ENCODE results near the gene BPIFB3. TPM values are rescaled to one million over a fixed set of nuclear protein-coding genes. Genes with fewer than 3 reads are reported as not detected.
"Not testable (repeated sequence)": the region's sequence is repeated elsewhere in the genome, so short reads cannot be mapped to it uniquely, and the experiment has no call there.

The BPIFB3 gene
- total and polyA plus RNA-seq, 11 donors = not detected

- H3K4me3 ChIP-seq = no peak overlapping the region
- no peak for TF ChIP-seq POLR2A (IDR thresholded peaks at IDR 0.05)
- TF ChIP-seq CTCF (IDR thresholded peaks at IDR 0.05) = no peak
- H3K27ac ChIP-seq = no peak overlapping the region
- intact Hi-C loops (cut with DNase I) = loop anchor here in 3 of 10 donors (5.0 to 10.0 kb wide), 3 partner anchors 202 to 301 kb away; no protein-coding TSS in a partner anchor
- DNase-seq (no peak), ATAC-seq (no peak)
- H3K36me3 ChIP-seq = no peaks in the 10 kb centered on the region
- H3K27me3 ChIP-seq = no peaks in the 10 kb centered on the region
- H3K9me3 ChIP-seq = no peaks in the 10 kb centered on the region
- WGBS, 4 donors = 79 to 88% (median 84%) methylated on average over 1 of the region's 1 CpG
- H3K4me1 ChIP-seq = no peaks in the 10 kb centered on the region
Observed at GRCh38 chr20:33093074-33093473, 39.4 kb downstream of the BPIFB3 start.

- ATAC-seq (no peak), DNase-seq (no peak)
- Histone ChIP-seq H3K27ac (no peak overlapping the region), H3K9me3 (no peaks in the 10 kb centered on the region), H3K27me3 (no peaks in the 10 kb centered on the region), H3K4me1 (no peaks in the 10 kb centered on the region), H3K36me3 (no peaks in the 10 kb centered on the region), H3K4me3 (no peak overlapping the region)
- intact Hi-C loops (cut with DNase I) = loop anchor here in 3 of 10 donors (5.0 to 10.0 kb wide), 3 partner anchors 201 to 301 kb away; no protein-coding TSS in a partner anchor
- 38 to 74% (median 59%) methylated on average over 1 of the region's 1 CpG for WGBS, 4 donors
- TF ChIP-seq POLR2A (IDR thresholded peaks at IDR 0.05) (no peak), CTCF (IDR thresholded peaks at IDR 0.05) (no peak)
Observed at GRCh38 chr20:33093582-33093981, 39.9 kb downstream of the BPIFB3 start.

GRCh38 chr20:33095249-33095648 is 41.5 kb downstream of the BPIFB3 start:
- Histone ChIP-seq H3K4me1 (no peaks in the 10 kb centered on the region), H3K4me3 (no peak overlapping the region), H3K27ac (no peak overlapping the region), H3K27me3 (no peaks in the 10 kb centered on the region), H3K9me3 (no peaks in the 10 kb centered on the region), H3K36me3 (no peaks in the 10 kb centered on the region)
- TF ChIP-seq POLR2A (IDR thresholded peaks at IDR 0.05) (no peak), CTCF (IDR thresholded peaks at IDR 0.05) (no peak)
- intact Hi-C loops (cut with DNase I) = loop anchor here in 7 of 10 donors (1.0 to 10.0 kb wide), 8 partner anchors 188 to 308 kb away; no protein-coding TSS in a partner anchor
- no peak for ATAC-seq
- 88 to 93% (median 91%) methylated on average over 4 to 5 of the region's 5 CpGs for WGBS, 4 donors
- DNase-seq = no peak

GRCh38 chr20:33095902-33096584 is 42.3 kb downstream of the BPIFB3 start:
- peak in 2 of 5 donors; percentile 22 to 27 for DNase-seq
- not testable (repeated sequence) for H3K4me3 ChIP-seq, H3K27ac ChIP-seq, H3K9me3 ChIP-seq, H3K4me1 ChIP-seq, H3K36me3 ChIP-seq, H3K27me3 ChIP-seq
- ATAC-seq = peak; percentile 51 to 85 (median 78)
- intact Hi-C loops (cut with DNase I) = loop anchor here (1.0 to 10.0 kb wide), 9 partner anchors 189 to 309 kb away; no protein-coding TSS in a partner anchor
- 35 to 47% (median 37%) methylated on average over 6 of the region's 6 CpGs for WGBS, 4 donors
- peak; percentile 44 to 72 (median 64) for TF ChIP-seq CTCF (IDR thresholded peaks at IDR 0.05)

Data from heart left ventricle (tissue), 16 donors.